ENCODE results near the gene FLNB.

DNA sequence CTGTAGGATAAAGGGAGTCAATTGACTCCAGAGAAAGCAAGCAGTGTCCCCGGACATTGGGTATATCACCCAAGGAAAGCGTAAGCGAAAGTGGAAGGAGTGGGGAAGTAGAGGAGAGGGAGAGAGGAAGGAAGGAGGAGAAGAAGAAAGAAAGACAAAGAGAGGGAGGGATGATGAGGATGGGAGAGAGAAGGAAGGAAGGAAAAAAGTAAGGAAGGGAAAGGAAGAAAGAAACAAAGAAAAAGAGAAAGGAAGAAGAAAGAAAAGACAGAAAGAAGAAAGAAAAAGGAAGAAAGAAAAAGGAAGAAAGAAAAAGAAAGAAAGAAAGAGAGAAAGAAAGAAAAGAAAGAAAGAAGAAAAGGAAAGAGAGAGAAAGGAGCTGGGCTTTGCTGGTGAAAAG is 201.7 kb downstream of the FLNB start:
- TF ChIP-seq, protein P1, sequence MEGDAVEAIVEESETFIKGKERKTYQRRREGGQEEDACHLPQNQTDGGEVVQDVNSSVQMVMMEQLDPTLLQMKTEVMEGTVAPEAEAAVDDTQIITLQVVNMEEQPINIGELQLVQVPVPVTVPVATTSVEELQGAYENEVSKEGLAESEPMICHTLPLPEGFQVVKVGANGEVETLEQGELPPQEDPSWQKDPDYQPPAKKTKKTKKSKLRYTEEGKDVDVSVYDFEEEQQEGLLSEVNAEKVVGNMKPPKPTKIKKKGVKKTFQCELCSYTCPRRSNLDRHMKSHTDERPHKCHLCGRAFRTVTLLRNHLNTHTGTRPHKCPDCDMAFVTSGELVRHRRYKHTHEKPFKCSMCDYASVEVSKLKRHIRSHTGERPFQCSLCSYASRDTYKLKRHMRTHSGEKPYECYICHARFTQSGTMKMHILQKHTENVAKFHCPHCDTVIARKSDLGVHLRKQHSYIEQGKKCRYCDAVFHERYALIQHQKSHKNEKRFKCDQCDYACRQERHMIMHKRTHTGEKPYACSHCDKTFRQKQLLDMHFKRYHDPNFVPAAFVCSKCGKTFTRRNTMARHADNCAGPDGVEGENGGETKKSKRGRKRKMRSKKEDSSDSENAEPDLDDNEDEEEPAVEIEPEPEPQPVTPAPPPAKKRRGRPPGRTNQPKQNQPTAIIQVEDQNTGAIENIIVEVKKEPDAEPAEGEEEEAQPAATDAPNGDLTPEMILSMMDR (IDR thresholded peaks at IDR 0.05; ENCODE audit: poor library complexity), result no peak
- no peak for TF ChIP-seq EZH2phosphoT487 (IDR thresholded peaks at IDR 0.05; ENCODE audit: low read depth, severe bottlenecking, unreplicated experiment)

All from hepatocyte (in vitro differentiated cells).